HepG2 (cell line): ENCODE results near the gene ULBP2. TPM values are rescaled to one million over a fixed set of nuclear protein-coding genes. Genes with fewer than 3 reads are reported as not detected.
"Not testable (repeated sequence)": the region's sequence is repeated elsewhere in the genome, so short reads cannot be mapped to it uniquely, and the experiment has no call there.

Experiments used
- ATAC-seq: fragments of 200-7000 bp; cut with Tn5 transposase; 3 replicates; pipeline ENCODE4 v1.9.1; 2020; ENCODE audit warnings: mild to moderate bottlenecking, moderate library complexity
- BruUV-seq: library from RNA; stranded (reverse); fragments of 400-500 nt; replicated peaks from 2 replicates; lab custom pipeline; 2021; lab: Mats Ljungman, UMichigan
- CTCF ChIA-PET: fragments of 300-600 bp; formaldehyde crosslinking; extraction: SDS; loops from one replicate; lab custom pipeline; 2021; ENCODE audit warnings: low total read pairs, inconsistent platforms, low intra/inter-chr PET ratio; lab: Yijun Ruan, JAX
- POLR2A ChIA-PET: fragments of 350-600 bp; sonication (Branson Sonifier 250); formaldehyde crosslinking; loops from one replicate; lab custom pipeline; 2020; ENCODE audit warnings: antibody characterized with exemption, inconsistent platforms; lab: Yijun Ruan, JAX
- DNase-seq: peaks from one replicate; pipeline ENCODE4 v3.0.0-alpha.2; 2015; ENCODE audit warnings: low spot score
- FAIRE-seq: peaks from 3 replicates; lab custom pipeline; 2011; peaks lifted over from hg19 to GRCh38; lab: Jason Lieb, UNC
- H2AFZ ChIP-seq: one replicate; pipeline ENCODE4 v1.6.1; 2011; ENCODE audit warnings: low read length, inconsistent platforms
- H3K27ac ChIP-seq: fragments of 300-600 bp; 3 replicates; pipeline ENCODE4 v1.8.0; 2011; ENCODE audit warnings: mixed run types, mild to moderate bottlenecking, mixed read lengths, low read length, inconsistent platforms; ENCODE audit not compliant: insufficient read depth; ENCODE audit errors: extremely low read length
- H3K27me3 ChIP-seq, 2 experiments: fragments of 200-600 bp in 1 of 2; 2 replicates in 1 of 2; 3 replicates in 1 of 2; pipeline versions ENCODE4 v1.6.0 to v1.8.0; 2011; ENCODE audit warnings: low read length in 2 of 2, mild to moderate bottlenecking in 2 of 2, moderate library complexity in 2 of 2, inconsistent platforms in 1 of 2; ENCODE audit not compliant: insufficient read depth in 2 of 2, control insufficient read depth in 1 of 2
- H3K36me3 ChIP-seq, 2 experiments: fragments of 200-600 bp in 1 of 2; replicated peaks in 1 of 2; 2 replicates in 1 of 2; 3 replicates in 1 of 2; pipeline versions ENCODE4 v1.5.1 to v1.8.0; 2011; ENCODE audit warnings: low read length in 2 of 2, inconsistent platforms in 1 of 2; ENCODE audit not compliant: insufficient read depth in 2 of 2, control insufficient read depth in 1 of 2
- H3K4me1 ChIP-seq: 2 replicates; pipeline ENCODE4 v1.5.1; 2012; ENCODE audit warnings: low read length, inconsistent platforms; ENCODE audit not compliant: insufficient read depth
- H3K4me2 ChIP-seq: 2 replicates; pipeline ENCODE4 v1.6.0; 2011; ENCODE audit warnings: low read depth, low read length, inconsistent platforms
- H3K4me3 ChIP-seq, 3 experiments: fragments of 200-600 bp in 1 of 3; sonication (generic), shearing (Covaris generic) in 1 of 3; replicated peaks in 1 of 3; 2 replicates each; pipeline ENCODE4 v1.5.1; 2011 to 2016; ENCODE audit warnings: low read length in 3 of 3, inconsistent platforms in 2 of 3, low read depth in 2 of 3, mild to moderate bottlenecking in 2 of 3, control low read depth in 1 of 3, mixed read lengths in 1 of 3; ENCODE audit not compliant: insufficient read depth in 1 of 3
- H3K79me2 ChIP-seq: one replicate; pipeline ENCODE4 v1.6.1; 2011; ENCODE audit warnings: low read length, inconsistent platforms; ENCODE audit not compliant: insufficient read depth
- H3K9ac ChIP-seq: 2 replicates; pipeline ENCODE4 v1.6.0; 2011; ENCODE audit warnings: mild to moderate bottlenecking, low read depth, low read length, inconsistent platforms; ENCODE audit not compliant: insufficient read depth
- H3K9me3 ChIP-seq: 2 replicates; pipeline ENCODE4 v1.5.1; 2012; ENCODE audit warnings: mild to moderate bottlenecking, low read length
- H4K20me1 ChIP-seq: 2 replicates; pipeline ENCODE4 v1.6.0; 2011; ENCODE audit warnings: inconsistent platforms, mild to moderate bottlenecking, low read length, moderate library complexity; ENCODE audit not compliant: insufficient read depth
- DR1 ChIP-seq: sonication (generic); formaldehyde crosslinking; IDR thresholded peaks from 2 replicates; pipeline ENCODE4 v1.8.0; 2021; ENCODE audit warnings: mild to moderate bottlenecking, missing genetic modification reagents, inconsistent platforms
- GTF3A ChIP-seq: sonication (generic); formaldehyde crosslinking; conservative IDR thresholded peaks from 2 replicates; pipeline ENCODE4 v1.4.0; 2020; ENCODE audit warnings: mild to moderate bottlenecking, missing genetic modification reagents
- HHEX ChIP-seq: IDR thresholded peaks from 2 replicates; pipeline ENCODE4 v1.6.1; 2016; ENCODE audit warnings: control low read depth
- HNRNPH1 ChIP-seq: fragments of 200-400 bp; formaldehyde crosslinking; optimal IDR thresholded peaks from 2 replicates; pipeline ENCODE3; 2017; ENCODE audit warnings: mild to moderate bottlenecking, low read depth, low read length
- KLF16 ChIP-seq, 2 experiments: sonication (generic) in 1 of 2; formaldehyde crosslinking in 1 of 2; IDR thresholded peaks; 2 replicates each; pipeline versions ENCODE4 v1.6.1 to v1.8.0; 2016 to 2023; ENCODE audit warnings: missing genetic modification reagents in 2 of 2, missing compliant biosample characterization in 1 of 2
- MBD4 ChIP-seq: IDR thresholded peaks from 2 replicates; pipeline ENCODE4 v1.6.1; 2012; ENCODE audit warnings: low read length, inconsistent platforms, borderline replicate concordance
- MIXL1 ChIP-seq: IDR thresholded peaks from 2 replicates; pipeline ENCODE4 v1.6.1; 2016
- SUZ12 ChIP-seq: fragments of 150-350 bp; IDR thresholded peaks from 2 replicates; pipeline ENCODE4 v1.6.1; 2014; ENCODE audit warnings: low read depth, low read length
- TMF1 ChIP-seq: sonication (generic); formaldehyde crosslinking; IDR thresholded peaks from 2 replicates; pipeline ENCODE4 v1.8.1; 2022; ENCODE audit warnings: low read depth, missing genetic modification reagents
- ZNF547 ChIP-seq: sonication (generic); formaldehyde crosslinking; IDR thresholded peaks from 2 replicates; pipeline ENCODE4 v1.5.1; 2020; ENCODE audit warnings: mild to moderate bottlenecking, missing genetic modification reagents
- ZNF615 ChIP-seq: sonication (generic); formaldehyde crosslinking; IDR thresholded peaks from 2 replicates; pipeline ENCODE4 v1.5.0; 2020; ENCODE audit warnings: mild to moderate bottlenecking, missing genetic modification reagents, borderline replicate concordance
- ZNF841 ChIP-seq: sonication (generic); formaldehyde crosslinking; IDR thresholded peaks from 2 replicates; pipeline ENCODE4 v1.8.1; 2023; ENCODE audit warnings: missing genetic modification reagents, borderline replicate concordance
- WGBS: methylation state at CpG from one replicate; pipeline ENCODE4 v1.1.6; 2017; ENCODE audit warnings: low lambda C conversion rate; 5-methylcytosine and 5-hydroxymethylcytosine counted together
- in situ Hi-C: cut with HindIII; loops from 2 replicates; pipeline ENCODE4 v1.10.0; 2017; ENCODE audit warnings: low pct_unique_long_range_greater_than_20kb; ENCODE audit not compliant: extremely low pct_ligation_motif_present
- intact Hi-C: fragments of 100-400 bp; cut with micrococcal nuclease; formaldehyde crosslinking; loops from one replicate; pipeline ENCODE4 v1.10.0; 2022; ENCODE audit not compliant: unreplicated experiment
- polyA plus RNA-seq, 8 experiments: library from polyadenylated mRNA; depleted of rRNA in 3 of 8; stranded (reverse) in 7 of 8; unstranded in 1 of 8; fragments of >200 nt; fragmentation: Illumina TruSeq in 4 of 8; extraction: Trizol in 4 of 8; gene quantifications; 2 replicates each; pipeline versions ENCODE4 v1.2.1 to v1.2.3, GENCODE V29; 2011 to 2016; ENCODE audit warnings: low read depth in 4 of 8, missing spikeins in 1 of 8, mixed read lengths in 1 of 8; ENCODE audit not compliant: insufficient read depth in 1 of 8
- total RNA-seq, 5 experiments: library from RNA; depleted of rRNA; stranded (reverse); fragments of >200 nt; fragmentation: Illumina TruSeq; extraction: Trizol; gene quantifications; 2 replicates each; pipeline ENCODE4 v1.2.3, GENCODE V29; 2016; ENCODE audit warnings: low read depth in 1 of 5
- TF ChIP-seq, protein P1 (sequence below): sonication (generic); formaldehyde crosslinking; IDR thresholded peaks from 2 replicates; pipeline ENCODE4 v1.5.0; 2020; ENCODE audit warnings: mild to moderate bottlenecking, missing genetic modification reagents
- TF ChIP-seq, protein P2 (sequence below): sonication (generic); formaldehyde crosslinking; IDR thresholded peaks from 2 replicates; pipeline ENCODE4 v1.9.0; 2022; ENCODE audit warnings: missing genetic modification reagents, mild to moderate bottlenecking, borderline replicate concordance

The ULBP2 gene
- total and polyA plus RNA-seq, 2 of the 13 experiments (the other 11 are each of a cell fraction or from before 2014, with no cell fraction given), result not detected

DNA sequence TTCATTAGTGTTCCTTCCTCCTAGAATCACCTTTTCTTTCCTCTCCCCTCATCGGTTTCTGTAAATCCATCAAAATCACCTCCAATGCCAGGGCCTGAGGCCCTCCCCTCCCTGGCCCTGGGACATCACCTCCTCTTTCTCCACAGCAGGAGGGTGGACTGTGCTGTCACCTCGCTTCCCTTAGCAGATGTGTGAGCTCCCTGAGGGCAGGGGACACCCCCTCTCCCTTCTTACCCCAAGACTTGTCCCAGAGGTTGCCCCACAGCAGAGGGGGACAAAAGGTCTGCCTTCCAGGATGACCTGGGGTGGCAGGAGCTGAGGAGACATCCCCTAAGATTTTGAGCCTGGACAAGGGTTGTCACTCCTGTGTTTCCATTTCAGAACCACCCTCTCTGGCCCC, 27.8 kb downstream of the ULBP2 start (continued):
- TF ChIP-seq, protein P1, sequence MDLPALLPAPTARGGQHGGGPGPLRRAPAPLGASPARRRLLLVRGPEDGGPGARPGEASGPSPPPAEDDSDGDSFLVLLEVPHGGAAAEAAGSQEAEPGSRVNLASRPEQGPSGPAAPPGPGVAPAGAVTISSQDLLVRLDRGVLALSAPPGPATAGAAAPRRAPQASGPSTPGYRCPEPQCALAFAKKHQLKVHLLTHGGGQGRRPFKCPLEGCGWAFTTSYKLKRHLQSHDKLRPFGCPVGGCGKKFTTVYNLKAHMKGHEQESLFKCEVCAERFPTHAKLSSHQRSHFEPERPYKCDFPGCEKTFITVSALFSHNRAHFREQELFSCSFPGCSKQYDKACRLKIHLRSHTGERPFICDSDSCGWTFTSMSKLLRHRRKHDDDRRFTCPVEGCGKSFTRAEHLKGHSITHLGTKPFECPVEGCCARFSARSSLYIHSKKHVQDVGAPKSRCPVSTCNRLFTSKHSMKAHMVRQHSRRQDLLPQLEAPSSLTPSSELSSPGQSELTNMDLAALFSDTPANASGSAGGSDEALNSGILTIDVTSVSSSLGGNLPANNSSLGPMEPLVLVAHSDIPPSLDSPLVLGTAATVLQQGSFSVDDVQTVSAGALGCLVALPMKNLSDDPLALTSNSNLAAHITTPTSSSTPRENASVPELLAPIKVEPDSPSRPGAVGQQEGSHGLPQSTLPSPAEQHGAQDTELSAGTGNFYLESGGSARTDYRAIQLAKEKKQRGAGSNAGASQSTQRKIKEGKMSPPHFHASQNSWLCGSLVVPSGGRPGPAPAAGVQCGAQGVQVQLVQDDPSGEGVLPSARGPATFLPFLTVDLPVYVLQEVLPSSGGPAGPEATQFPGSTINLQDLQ, result no peak
- no peak for TF ChIP-seq DR1 (CRISPR knock-in tag)
- TF ChIP-seq ZNF547 (CRISPR knock-in tag), result no peak
- TF ChIP-seq GTF3A (CRISPR knock-in tag), result no peak

DNA sequence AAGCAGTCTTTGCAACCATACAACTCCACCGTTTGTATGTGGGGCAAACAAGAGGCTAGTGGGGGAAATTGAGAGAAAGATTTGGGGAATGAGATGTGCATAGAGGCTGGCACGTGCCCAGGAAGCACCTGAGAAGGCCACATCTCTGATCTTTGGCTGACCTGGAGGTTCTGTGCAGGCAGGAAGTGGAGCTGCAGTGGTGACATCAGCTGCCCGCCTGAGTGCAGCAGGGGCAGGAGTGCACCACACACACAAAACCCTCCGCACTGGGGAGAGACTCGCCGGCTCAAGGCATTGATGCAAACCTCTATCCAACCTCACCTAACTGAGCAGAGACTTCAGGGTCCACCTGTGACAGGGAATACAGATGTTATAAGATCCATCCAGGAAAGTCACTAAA, 32.6 kb downstream of the ULBP2 start:
- H3K27ac ChIP-seq, DNase-seq, CTCF ChIA-PET, POLR2A ChIA-PET, H3K36me3 ChIP-seq, ATAC-seq, H2AFZ ChIP-seq, in situ Hi-C loops, intact Hi-C loops, H3K9me3 ChIP-seq, H3K79me2 ChIP-seq, H4K20me1 ChIP-seq, FAIRE-seq, H3K4me3 ChIP-seq, H3K4me1 ChIP-seq, H3K4me2 ChIP-seq, BruUV-seq, H3K9ac ChIP-seq: not testable (repeated sequence)
- WGBS, result 4% methylated on average over 5 of the region's 6 CpGs
- H3K27me3 ChIP-seq, result peaks cover 5 to 39% of the 10 kb centered on the region in 2 experiments; a peak in 4 of 5 replicates

DNA sequence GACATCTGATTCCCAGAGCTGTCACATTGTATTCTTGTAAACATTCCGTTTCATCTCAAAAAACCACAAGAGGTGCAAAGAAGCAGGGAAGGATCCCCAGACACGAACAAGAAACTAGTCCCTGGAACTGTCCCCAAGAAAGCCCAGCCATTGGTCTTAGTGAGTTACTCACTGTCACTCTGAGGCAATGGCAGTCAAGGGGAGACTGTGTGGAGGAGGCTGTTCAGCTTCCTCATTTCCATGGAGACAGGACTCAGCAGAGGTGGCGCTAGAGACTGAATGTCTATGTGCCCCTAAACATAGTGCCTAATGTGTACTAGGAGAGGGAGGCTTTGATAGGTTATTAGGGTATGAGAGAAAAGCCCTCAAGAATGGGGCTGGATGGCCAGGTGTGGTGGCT, 33.0 kb downstream of the ULBP2 start:
- Histone ChIP-seq H3K36me3 (no peaks in the 10 kb centered on the region), H3K4me3 (no peak overlapping the region), H3K27ac (no peak overlapping the region), H2AFZ (no peak overlapping the region), H3K27me3 (peaks cover 5 to 35% of the 10 kb centered on the region in 2 experiments; a peak in 3 of 5 replicates), H3K4me2 (no peak overlapping the region), H4K20me1 (no peaks in the 10 kb centered on the region), H3K9me3 (no peaks in the 10 kb centered on the region), H3K79me2 (no peaks in the 10 kb centered on the region), H3K9ac (no peak overlapping the region), H3K4me1 (no peaks in the 10 kb centered on the region)
- in situ Hi-C loops, result no loop called here
- ATAC-seq (no peak), FAIRE-seq (no peak), DNase-seq (no peak)
- BruUV-seq, result no TSS peak
- ChIA-PET POLR2A (no interaction called here), CTCF (no interaction called here)
- TF ChIP-seq SUZ12 (no peak), HHEX (CRISPR knock-in tag) (no peak), ZNF841 (CRISPR knock-in tag) (no peak), HNRNPH1 (no peak), ZNF615 (CRISPR knock-in tag) (no peak), MIXL1 (CRISPR knock-in tag) (no peak), TMF1 (CRISPR knock-in tag) (no peak), MBD4 (no peak), KLF16 (CRISPR knock-in tag; IDR thresholded peaks at IDR 0.05) (no peak)
- TF ChIP-seq, protein P2, sequence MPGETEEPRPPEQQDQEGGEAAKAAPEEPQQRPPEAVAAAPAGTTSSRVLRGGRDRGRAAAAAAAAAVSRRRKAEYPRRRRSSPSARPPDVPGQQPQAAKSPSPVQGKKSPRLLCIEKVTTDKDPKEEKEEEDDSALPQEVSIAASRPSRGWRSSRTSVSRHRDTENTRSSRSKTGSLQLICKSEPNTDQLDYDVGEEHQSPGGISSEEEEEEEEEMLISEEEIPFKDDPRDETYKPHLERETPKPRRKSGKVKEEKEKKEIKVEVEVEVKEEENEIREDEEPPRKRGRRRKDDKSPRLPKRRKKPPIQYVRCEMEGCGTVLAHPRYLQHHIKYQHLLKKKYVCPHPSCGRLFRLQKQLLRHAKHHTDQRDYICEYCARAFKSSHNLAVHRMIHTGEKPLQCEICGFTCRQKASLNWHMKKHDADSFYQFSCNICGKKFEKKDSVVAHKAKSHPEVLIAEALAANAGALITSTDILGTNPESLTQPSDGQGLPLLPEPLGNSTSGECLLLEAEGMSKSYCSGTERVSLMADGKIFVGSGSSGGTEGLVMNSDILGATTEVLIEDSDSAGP (CRISPR knock-in tag), result no peak
- intact Hi-C loops, result no loop called here
- WGBS, result 8% methylated on average over 3 of the region's 3 CpGs
